Stomach (tissue), 4 donors: Measurements from ENCODE around the gene FCHO1.

Experiments
- EP300 ChIP-seq: sonication (generic); formaldehyde crosslinking; IDR thresholded peaks from one replicate; pipeline ENCODE4 v1.6.1; 2017; ENCODE audit warnings: antibody characterized with exemption
- POLR2A ChIP-seq, 4 donors: fragments of 450-650 bp; IDR thresholded peaks; one replicate each; pipeline ENCODE4 v1.6.1; 2016; ENCODE audit warnings: antibody characterized with exemption in 4 of 4, control low read depth in 2 of 4, mild to moderate bottlenecking in 1 of 4, moderate library complexity in 1 of 4
- POLR2AphosphoS5 ChIP-seq, 3 donors: sonication (generic); formaldehyde crosslinking; IDR thresholded peaks; one replicate each; pipeline ENCODE4 v1.6.1; 2016; ENCODE audit warnings: antibody characterized with exemption in 3 of 3
- TF ChIP-seq, protein P1 (sequence below), 7 experiments: fragments of 450-650 bp in 4 of 7; fragments of 200-600 bp in 3 of 7; sonication (generic) in 3 of 7; IDR thresholded peaks; one replicate each; pipeline ENCODE4 v1.5.1; 2016 to 2019; ENCODE audit warnings: antibody characterized with exemption in 7 of 7, control low read depth in 2 of 7, mild to moderate bottlenecking in 1 of 7

GRCh38 chr19:17747205-17748098 lies 3.8 kb upstream of the FCHO1 start:
- TF ChIP-seq POLR2AphosphoS5 (IDR thresholded peaks at IDR 0.05) (peak in 1 of 3 donors; percentile 51), POLR2A (IDR thresholded peaks at IDR 0.05) (no peak), EP300 (no peak)
- TF ChIP-seq, protein P1, sequence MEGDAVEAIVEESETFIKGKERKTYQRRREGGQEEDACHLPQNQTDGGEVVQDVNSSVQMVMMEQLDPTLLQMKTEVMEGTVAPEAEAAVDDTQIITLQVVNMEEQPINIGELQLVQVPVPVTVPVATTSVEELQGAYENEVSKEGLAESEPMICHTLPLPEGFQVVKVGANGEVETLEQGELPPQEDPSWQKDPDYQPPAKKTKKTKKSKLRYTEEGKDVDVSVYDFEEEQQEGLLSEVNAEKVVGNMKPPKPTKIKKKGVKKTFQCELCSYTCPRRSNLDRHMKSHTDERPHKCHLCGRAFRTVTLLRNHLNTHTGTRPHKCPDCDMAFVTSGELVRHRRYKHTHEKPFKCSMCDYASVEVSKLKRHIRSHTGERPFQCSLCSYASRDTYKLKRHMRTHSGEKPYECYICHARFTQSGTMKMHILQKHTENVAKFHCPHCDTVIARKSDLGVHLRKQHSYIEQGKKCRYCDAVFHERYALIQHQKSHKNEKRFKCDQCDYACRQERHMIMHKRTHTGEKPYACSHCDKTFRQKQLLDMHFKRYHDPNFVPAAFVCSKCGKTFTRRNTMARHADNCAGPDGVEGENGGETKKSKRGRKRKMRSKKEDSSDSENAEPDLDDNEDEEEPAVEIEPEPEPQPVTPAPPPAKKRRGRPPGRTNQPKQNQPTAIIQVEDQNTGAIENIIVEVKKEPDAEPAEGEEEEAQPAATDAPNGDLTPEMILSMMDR (IDR thresholded peaks at IDR 0.05), result no peak
